Inflammatory macrophage treated with lipopolysaccharide for 4 hours (primary cell): ENCODE results near the gene YEATS2.
"Not testable (repeated sequence)": the region's sequence is repeated elsewhere in the genome, so short reads cannot be mapped to it uniquely, and the experiment has no call there.

Experiments
- DNase-seq: peaks from one replicate; pipeline ENCODE4 v3.0.0-alpha.2; 2020

The YEATS2 gene

GRCh38 chr3:183718012-183718411, 20.4 kb downstream of the YEATS2 start:
- DNase-seq, result no peak

- DNase-seq, result no peak
Observed at GRCh38 chr3:183725387-183725786, 27.8 kb downstream of the YEATS2 start.

GRCh38 chr3:183728204-183728603, 30.6 kb downstream of the YEATS2 start:
- no peak for DNase-seq

GRCh38 chr3:183730361-183730760, 32.8 kb downstream of the YEATS2 start:
- no peak for DNase-seq

- no peak for DNase-seq
Observed at GRCh38 chr3:183731611-183732010, 34.0 kb downstream of the YEATS2 start.

- DNase-seq, result no peak
Observed at GRCh38 chr3:183733553-183733952, 36.0 kb downstream of the YEATS2 start.

- DNase-seq, result no peak
Observed at GRCh38 chr3:183734750-183735494, 37.3 kb downstream of the YEATS2 start.

- DNase-seq, result no peak
Observed at GRCh38 chr3:183737116-183737515, 39.5 kb downstream of the YEATS2 start.

- not testable (repeated sequence) for DNase-seq
Observed at GRCh38 chr3:183740154-183740553, 42.6 kb downstream of the YEATS2 start.

GRCh38 chr3:183743231-183743630, 45.6 kb downstream of the YEATS2 start:
- no peak for DNase-seq

GRCh38 chr3:183745300-183746098, 47.9 kb downstream of the YEATS2 start:
- no peak for DNase-seq

- DNase-seq, result no peak
Observed at GRCh38 chr3:183754052-183754451, 56.5 kb downstream of the YEATS2 start.

- no peak for DNase-seq
Observed at GRCh38 chr3:183762304-183762703, 64.7 kb downstream of the YEATS2 start.

- DNase-seq, result no peak
Observed at GRCh38 chr3:183764847-183765731, 67.5 kb downstream of the YEATS2 start.

- no peak for DNase-seq
Observed at GRCh38 chr3:183766107-183766506, 68.5 kb downstream of the YEATS2 start.

GRCh38 chr3:183766745-183767606, 69.4 kb downstream of the YEATS2 start:
- DNase-seq, result peak; percentile 57

- DNase-seq, result no peak
Observed at GRCh38 chr3:183768114-183768513, 70.5 kb downstream of the YEATS2 start.

GRCh38 chr3:183769453-183769852, 71.9 kb downstream of the YEATS2 start:
- DNase-seq, result no peak

GRCh38 chr3:183774631-183775030, 77.0 kb downstream of the YEATS2 start:
- DNase-seq, result no peak

GRCh38 chr3:183775781-183776180, 78.2 kb downstream of the YEATS2 start:
- DNase-seq, result no peak

GRCh38 chr3:183776451-183776850, 78.9 kb downstream of the YEATS2 start:
- DNase-seq, result not testable (repeated sequence)

GRCh38 chr3:183777016-183777618, 79.5 kb downstream of the YEATS2 start:
- no peak for DNase-seq
